Trophoblast cell (in vitro differentiated cells and primary cell): ENCODE measurements around the gene TBCB.

Experiments used
- DNase-seq, 2 donors: peaks; one replicate each; pipeline ENCODE4 v3.0.0-alpha.2; 2016
- H2AFZ ChIP-seq: 2 replicates; pipeline ENCODE4 v1.6.1; 2013; ENCODE audit warnings: low read length, moderate library complexity, mild to moderate bottlenecking; ENCODE audit not compliant: insufficient read depth, poor library complexity
- H2AK5ac ChIP-seq: 2 replicates; pipeline ENCODE4 v1.6.1; 2013; ENCODE audit warnings: mild to moderate bottlenecking, low read length
- H2BK120ac ChIP-seq: 2 replicates; pipeline ENCODE4 v1.6.1; 2013; ENCODE audit warnings: low read length, mild to moderate bottlenecking, moderate library complexity; ENCODE audit not compliant: insufficient read depth, poor library complexity
- H2BK12ac ChIP-seq: 2 replicates; pipeline ENCODE4 v1.6.1; 2013; ENCODE audit warnings: mild to moderate bottlenecking, low read length, moderate library complexity
- H2BK5ac ChIP-seq: 2 replicates; pipeline ENCODE4 v1.6.1; 2013; ENCODE audit warnings: low read length, low read depth, moderate library complexity, mild to moderate bottlenecking; ENCODE audit not compliant: poor library complexity
- H3K14ac ChIP-seq: 2 replicates; pipeline ENCODE4 v1.6.1; 2013; ENCODE audit warnings: mild to moderate bottlenecking, low read length
- H3K18ac ChIP-seq: 2 replicates; pipeline ENCODE4 v1.6.1; 2013; ENCODE audit warnings: mild to moderate bottlenecking, low read length
- H3K23ac ChIP-seq: 2 replicates; pipeline ENCODE4 v1.6.1; 2013; ENCODE audit warnings: low read length
- H3K27ac ChIP-seq: 2 replicates; pipeline ENCODE4 v1.5.1; 2013; ENCODE audit warnings: low read depth, mild to moderate bottlenecking, inconsistent platforms, low read length, moderate library complexity
- H3K27me3 ChIP-seq: 2 replicates; pipeline ENCODE4 v1.6.1; 2013; ENCODE audit warnings: inconsistent platforms, mild to moderate bottlenecking, low read length, moderate library complexity; ENCODE audit not compliant: insufficient read depth
- H3K36me3 ChIP-seq, 2 experiments: 1 replicate in 1 of 2; 2 replicates in 1 of 2; pipeline ENCODE4 v1.6.1; 2013; ENCODE audit warnings: low read length in 2 of 2, mild to moderate bottlenecking in 2 of 2, moderate library complexity in 1 of 2; ENCODE audit not compliant: insufficient read depth in 2 of 2, control insufficient read depth in 1 of 2
- H3K4ac ChIP-seq: 2 replicates; pipeline ENCODE4 v1.6.1; 2013; ENCODE audit warnings: low read depth, mild to moderate bottlenecking, low read length, moderate library complexity
- H3K4me1 ChIP-seq, 2 experiments: 1 replicate in 1 of 2; 2 replicates in 1 of 2; pipeline ENCODE4 v1.6.1; 2013; ENCODE audit warnings: low read length in 2 of 2, mild to moderate bottlenecking in 2 of 2, moderate library complexity in 1 of 2; ENCODE audit not compliant: insufficient read depth in 2 of 2, control insufficient read depth in 1 of 2
- H3K4me2 ChIP-seq: 2 replicates; pipeline ENCODE4 v1.6.1; 2013; ENCODE audit warnings: inconsistent platforms, mild to moderate bottlenecking, low read length, moderate library complexity
- H3K4me3 ChIP-seq: 2 replicates; pipeline ENCODE4 v1.5.1; 2013; ENCODE audit warnings: mild to moderate bottlenecking, low read depth, low read length, inconsistent platforms
- H3K79me1 ChIP-seq: one replicate; pipeline ENCODE4 v1.6.1; 2013; ENCODE audit warnings: low read length
- H3K79me2 ChIP-seq: 2 replicates; pipeline ENCODE4 v1.6.1; 2013; ENCODE audit warnings: low read length, mild to moderate bottlenecking; ENCODE audit not compliant: control insufficient read depth, insufficient read depth, poor library complexity
- H3K9ac ChIP-seq: 2 replicates; pipeline ENCODE4 v1.6.1; 2013; ENCODE audit warnings: mild to moderate bottlenecking, low read length
- H3K9me3 ChIP-seq: 2 replicates; pipeline ENCODE4 v1.6.1; 2013; ENCODE audit warnings: low read depth, mild to moderate bottlenecking, control low read depth, inconsistent platforms, low read length; ENCODE audit not compliant: insufficient read depth
- H4K12ac ChIP-seq: 2 replicates; pipeline ENCODE4 v1.6.1; 2013; ENCODE audit warnings: low read depth, mild to moderate bottlenecking, low read length, moderate library complexity
- H4K8ac ChIP-seq: 2 replicates; pipeline ENCODE4 v1.6.1; 2013; ENCODE audit warnings: low read depth, mild to moderate bottlenecking, low read length, moderate library complexity
- H4K91ac ChIP-seq: one replicate; pipeline ENCODE4 v1.6.1; 2013; ENCODE audit warnings: low read depth, mild to moderate bottlenecking, low read length, moderate library complexity
- WGBS: extraction: QIAGEN DNeasy Blood & Tissue Kit; methylation state at CpG from one replicate; pipeline ENCODE4 v1.1.7; 2013; ENCODE audit warnings: missing lambda C conversion rate; ENCODE audit not compliant: insufficient read length, insufficient coverage; ENCODE audit errors: extremely low coverage; 5-methylcytosine and 5-hydroxymethylcytosine counted together

TBCB gene

GRCh38 chr19:36097036-36097435 lies 18.2 kb upstream of the TBCB start:
- H2AFZ ChIP-seq: no peak overlapping the region
- H2BK12ac ChIP-seq: no peak overlapping the region
- peaks cover 48 to 56% of the 10 kb centered on the region in 2 experiments for H3K36me3 ChIP-seq
- H3K4me1 ChIP-seq: no peaks in the 10 kb centered on the region
- H3K4me2 ChIP-seq: no peak overlapping the region
- no peak overlapping the region for H2BK5ac ChIP-seq
- no peak overlapping the region for H2BK120ac ChIP-seq
- H3K79me1 ChIP-seq: no peaks in the 10 kb centered on the region
- no peak overlapping the region for H4K8ac ChIP-seq
- H2AK5ac ChIP-seq: no peak overlapping the region
- no peaks in the 10 kb centered on the region for H3K27me3 ChIP-seq
- DNase-seq: no peak
- H3K4me3 ChIP-seq: no peak overlapping the region
- H3K9me3 ChIP-seq: no peaks in the 10 kb centered on the region
- H3K9ac ChIP-seq: no peak overlapping the region
- no peak overlapping the region for H3K23ac ChIP-seq
- no peak overlapping the region for H3K4ac ChIP-seq
- H3K18ac ChIP-seq: no peak overlapping the region
- no peak overlapping the region for H4K91ac ChIP-seq
- no peak overlapping the region for H4K12ac ChIP-seq
- no CpG with 5 or more reads among the region's 6 CpGs for WGBS
- H3K79me2 ChIP-seq: no peaks in the 10 kb centered on the region
- H3K14ac ChIP-seq: no peak overlapping the region
- H3K27ac ChIP-seq: no peak overlapping the region

GRCh38 chr19:36099166-36099785 lies 16.0 kb upstream of the TBCB start:
- no peaks in the 10 kb centered on the region for H3K9me3 ChIP-seq
- no peak overlapping the region for H3K4ac ChIP-seq
- H4K8ac ChIP-seq: no peak overlapping the region
- H2AK5ac ChIP-seq: no peak overlapping the region
- no peak overlapping the region for H3K9ac ChIP-seq
- no peak for DNase-seq
- H4K12ac ChIP-seq: no peak overlapping the region
- H2AFZ ChIP-seq: no peak overlapping the region
- H2BK5ac ChIP-seq: no peak overlapping the region
- no peak overlapping the region for H2BK120ac ChIP-seq
- H3K23ac ChIP-seq: no peak overlapping the region
- H3K4me1 ChIP-seq: peaks cover 0 to 2% of the 10 kb centered on the region in 2 experiments
- no CpG with 5 or more reads among the region's 19 CpGs for WGBS
- H2BK12ac ChIP-seq: no peak overlapping the region
- no peak overlapping the region for H4K91ac ChIP-seq
- no peak overlapping the region for H3K4me2 ChIP-seq
- H3K4me3 ChIP-seq: no peak overlapping the region
- no peaks in the 10 kb centered on the region for H3K27me3 ChIP-seq
- H3K79me2 ChIP-seq: no peaks in the 10 kb centered on the region
- H3K79me1 ChIP-seq: no peaks in the 10 kb centered on the region
- no peak overlapping the region for H3K14ac ChIP-seq
- no peak overlapping the region for H3K18ac ChIP-seq
- H3K36me3 ChIP-seq: peaks cover 51 to 59% of the 10 kb centered on the region in 2 experiments
- no peak overlapping the region for H3K27ac ChIP-seq

- no peak overlapping the region for H3K23ac ChIP-seq
- no peak overlapping the region for H2BK5ac ChIP-seq
- H3K18ac ChIP-seq: no peak overlapping the region
- no peak overlapping the region for H3K4me3 ChIP-seq
- no peak overlapping the region for H2AFZ ChIP-seq
- no peaks in the 10 kb centered on the region for H3K79me2 ChIP-seq
- no peak overlapping the region for H2AK5ac ChIP-seq
- no peak overlapping the region for H4K91ac ChIP-seq
- DNase-seq: no peak
- no peak overlapping the region for H3K27ac ChIP-seq
- peaks cover 0 to 5% of the 10 kb centered on the region in 2 experiments for H3K4me1 ChIP-seq
- WGBS: no CpG with 5 or more reads among the region's 5 CpGs
- H3K9ac ChIP-seq: no peak overlapping the region
- H3K79me1 ChIP-seq: no peaks in the 10 kb centered on the region
- H3K4me2 ChIP-seq: no peak overlapping the region
- H2BK12ac ChIP-seq: no peak overlapping the region
- H3K9me3 ChIP-seq: no peaks in the 10 kb centered on the region
- peaks cover 61 to 65% of the 10 kb centered on the region in 2 experiments for H3K36me3 ChIP-seq
- no peak overlapping the region for H3K14ac ChIP-seq
- no peak overlapping the region for H3K4ac ChIP-seq
- H4K12ac ChIP-seq: no peak overlapping the region
- H4K8ac ChIP-seq: no peak overlapping the region
- no peaks in the 10 kb centered on the region for H3K27me3 ChIP-seq
- H2BK120ac ChIP-seq: no peak overlapping the region
Measured at GRCh38 chr19:36100476-36100875, 14.8 kb upstream of the TBCB start.

GRCh38 chr19:36101550-36102327 lies 13.5 kb upstream of the TBCB start:
- no peak overlapping the region for H2BK5ac ChIP-seq
- H4K91ac ChIP-seq: no peak overlapping the region
- H2AFZ ChIP-seq: no peak overlapping the region
- H3K9me3 ChIP-seq: no peaks in the 10 kb centered on the region
- H4K8ac ChIP-seq: no peak overlapping the region
- H3K79me2 ChIP-seq: no peaks in the 10 kb centered on the region
- WGBS: no CpG with 5 or more reads among the region's 27 CpGs
- H4K12ac ChIP-seq: no peak overlapping the region
- no peak overlapping the region for H3K27ac ChIP-seq
- no peak overlapping the region for H3K18ac ChIP-seq
- no peak overlapping the region for H3K14ac ChIP-seq
- H3K79me1 ChIP-seq: no peaks in the 10 kb centered on the region
- H3K9ac ChIP-seq: no peak overlapping the region
- H3K36me3 ChIP-seq: peaks cover 64 to 67% of the 10 kb centered on the region in 2 experiments
- H3K4ac ChIP-seq: no peak overlapping the region
- peak in 1 of 2 donors; percentile 23 for DNase-seq
- H3K23ac ChIP-seq: no peak overlapping the region
- no peak overlapping the region for H2AK5ac ChIP-seq
- no peaks in the 10 kb centered on the region for H3K27me3 ChIP-seq
- no peak overlapping the region for H3K4me3 ChIP-seq
- H3K4me1 ChIP-seq: peaks cover 0 to 5% of the 10 kb centered on the region in 2 experiments
- no peak overlapping the region for H2BK12ac ChIP-seq
- no peak overlapping the region for H2BK120ac ChIP-seq
- no peak overlapping the region for H3K4me2 ChIP-seq
